ENCODE data around the gene COASY. TPM values are rescaled to one million over a fixed set of nuclear protein-coding genes. Genes with fewer than 3 reads are reported as not detected.

The COASY gene
- total RNA-seq, 1 donor from 2014 or later, result 49.4 TPM

GRCh38 chr17:42531455-42532354 is 30.2 kb upstream of the COASY start:
- peak; percentile 23 for TF ChIP-seq CTCF (conservative IDR thresholded peaks at IDR 0.05; ENCODE audit: low read depth, low read length)
- DNase-seq (ENCODE audit: low read depth), result no peak

GRCh38 chr17:42535155-42536047 is 26.5 kb upstream of the COASY start:
- TF ChIP-seq CTCF (conservative IDR thresholded peaks at IDR 0.05; ENCODE audit: low read depth, low read length), result no peak
- no peak for DNase-seq (ENCODE audit: low read depth)
- H3K4me3 ChIP-seq (ENCODE audit: low read depth, low read length), result peak overlapping the region; percentile 86

More at GRCh38 chr17:42531455-42532354, 30.2 kb upstream of the COASY start:
- H3K4me3 ChIP-seq (ENCODE audit: low read depth, low read length), result peak overlapping the region; percentile 59

- H3K4me3 ChIP-seq (ENCODE audit: low read depth, low read length), result peak within 1 kb of the TSS; percentile 86
- no peak for TF ChIP-seq CTCF (conservative IDR thresholded peaks at IDR 0.05; ENCODE audit: low read depth, low read length)
- no peak for DNase-seq (ENCODE audit: low read depth)
These were observed 25.9 kb upstream of the COASY start, which contains the start of gene NAGLU for GRCh38 chr17:42536048-42536371. TSS of gene NAGLU (plus strand) at chr17:42536241. CDS start at chr17:42536273, 32 bp downstream.

DNA sequence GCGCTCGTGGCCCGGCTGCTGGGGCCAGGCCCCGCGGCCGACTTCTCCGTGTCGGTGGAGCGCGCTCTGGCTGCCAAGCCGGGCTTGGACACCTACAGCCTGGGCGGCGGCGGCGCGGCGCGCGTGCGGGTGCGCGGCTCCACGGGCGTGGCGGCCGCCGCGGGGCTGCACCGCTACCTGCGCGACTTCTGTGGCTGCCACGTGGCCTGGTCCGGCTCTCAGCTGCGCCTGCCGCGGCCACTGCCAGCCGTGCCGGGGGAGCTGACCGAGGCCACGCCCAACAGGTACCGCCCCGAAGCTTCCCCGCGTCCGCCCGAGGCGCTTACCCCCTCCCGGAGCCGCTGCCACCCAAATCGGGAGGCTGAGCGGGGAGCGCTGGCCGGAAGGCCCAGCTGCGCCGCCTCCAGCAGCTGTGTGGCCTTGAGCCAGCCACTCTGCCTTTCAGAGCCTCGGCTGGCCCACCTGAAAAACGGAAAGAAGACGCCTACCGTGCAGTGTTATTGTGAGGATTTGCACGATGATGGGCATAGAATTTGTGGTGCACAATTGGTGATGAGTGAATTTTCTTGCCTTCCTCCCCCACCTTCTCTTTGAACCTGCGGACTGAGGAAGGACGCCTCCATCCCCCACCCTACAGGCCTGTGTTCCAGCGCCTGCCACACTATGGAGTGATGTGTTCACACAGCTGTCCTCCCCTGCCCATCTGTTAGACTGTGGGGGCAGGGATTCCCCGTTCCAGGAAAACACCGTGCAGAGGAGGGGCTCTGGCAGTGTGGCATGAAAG is 25.4 kb upstream of the COASY start:
- no peak for DNase-seq (ENCODE audit: low read depth)
- no peak for TF ChIP-seq CTCF (conservative IDR thresholded peaks at IDR 0.05; ENCODE audit: low read depth, low read length)

DNA sequence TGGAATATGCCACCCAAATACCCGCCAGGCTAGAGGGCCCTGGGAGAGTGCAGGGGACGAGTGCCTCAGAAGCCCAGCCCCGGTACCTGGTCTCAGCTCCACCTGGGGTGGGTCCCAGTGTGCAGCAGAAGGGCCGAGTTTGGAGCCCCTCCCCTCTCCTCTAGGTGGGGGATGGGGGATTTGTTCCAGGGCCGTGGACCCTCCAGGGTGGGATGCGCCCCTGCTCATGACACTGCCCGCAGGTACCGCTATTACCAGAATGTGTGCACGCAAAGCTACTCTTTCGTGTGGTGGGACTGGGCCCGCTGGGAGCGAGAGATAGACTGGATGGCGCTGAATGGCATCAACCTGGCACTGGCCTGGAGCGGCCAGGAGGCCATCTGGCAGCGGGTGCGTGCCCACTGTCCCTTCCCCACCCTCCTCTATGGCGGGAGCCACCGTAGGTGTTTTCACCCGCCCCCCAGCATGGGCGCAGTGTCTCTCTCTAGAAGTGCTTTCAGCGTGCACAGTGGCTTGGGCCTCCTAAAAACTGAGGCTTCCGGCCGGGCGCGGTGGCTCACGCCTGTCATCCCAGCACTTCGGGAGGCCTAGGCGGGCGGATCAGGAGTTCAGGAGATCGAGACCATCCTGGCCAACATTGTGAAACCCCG is 24.7 kb upstream of the COASY start:
- no peak for DNase-seq (ENCODE audit: low read depth)
- no peak for TF ChIP-seq CTCF (conservative IDR thresholded peaks at IDR 0.05; ENCODE audit: low read depth, low read length)
- H3K4me3 ChIP-seq (ENCODE audit: low read depth, low read length), result peak overlapping the region; percentile 86

More for the DNA sequence above, 25.4 kb upstream of the COASY start:
- H3K4me3 ChIP-seq (ENCODE audit: low read depth, low read length), result peak overlapping the region; percentile 86
